ENCODE measurements around the gene KRT6A.
"Not testable (repeated sequence)": the region's sequence is repeated elsewhere in the genome, so short reads cannot be mapped to it uniquely, and the experiment has no call there.

The KRT6A gene

DNA sequence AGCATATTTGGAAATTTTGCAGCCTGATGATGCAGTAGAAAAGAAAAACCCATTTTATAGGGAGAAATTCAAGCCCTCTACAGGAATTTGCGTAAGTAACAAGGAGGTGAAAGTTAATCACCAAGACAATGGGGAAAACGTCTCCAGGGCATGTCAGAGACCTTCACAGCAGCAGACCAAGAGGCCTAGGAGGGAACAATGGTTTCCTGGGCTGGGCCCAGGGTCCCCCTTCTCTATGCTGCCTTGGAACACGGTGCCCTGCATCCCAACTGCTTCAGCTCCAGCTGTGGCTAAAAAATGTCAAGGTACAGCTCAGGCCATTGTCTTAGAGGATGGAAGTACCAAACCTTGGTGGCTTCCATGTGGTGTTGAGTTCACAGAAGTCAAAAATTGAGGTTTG lies 13.0 kb downstream of the KRT6A start:
- DNase-seq (ENCODE audit: insufficient read length) = no peak
- no peak for TF ChIP-seq TAF1 (IDR thresholded peaks at IDR 0.05; ENCODE audit: borderline replicate concordance, low read depth, low read length)
- TF ChIP-seq POLR2AphosphoS5 (IDR thresholded peaks at IDR 0.05; ENCODE audit: low read depth, low read length) = no peak
- no peak for TF ChIP-seq POLR2A (IDR thresholded peaks at IDR 0.05; ENCODE audit: low read depth, low read length)
- no peak for FAIRE-seq

DNA sequence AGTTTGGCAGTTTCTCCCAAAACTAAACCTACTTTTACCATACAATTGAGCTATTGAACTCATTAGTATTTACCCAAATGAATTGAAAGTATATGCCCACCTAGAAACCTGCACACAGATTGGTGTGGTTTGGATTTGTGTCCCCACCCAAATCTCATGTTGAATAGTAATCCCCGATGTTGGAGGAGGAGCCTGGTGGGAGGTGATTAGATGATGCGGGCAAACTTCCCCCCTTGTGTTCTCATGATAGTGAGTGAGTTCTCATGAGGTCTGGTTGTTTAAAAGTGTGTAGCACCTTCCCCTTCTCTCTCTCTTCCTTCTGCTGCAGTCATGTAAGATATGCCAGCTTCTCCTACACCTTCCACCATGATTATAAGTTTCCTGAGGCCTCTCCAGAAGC lies 15.4 kb downstream of the KRT6A start:
- no peak for FAIRE-seq
- TF ChIP-seq POLR2A (IDR thresholded peaks at IDR 0.05; ENCODE audit: low read depth, low read length) (no peak), POLR2AphosphoS5 (IDR thresholded peaks at IDR 0.05; ENCODE audit: low read depth, low read length) (no peak), TAF1 (IDR thresholded peaks at IDR 0.05; ENCODE audit: borderline replicate concordance, low read depth, low read length) (no peak)
- no peak for DNase-seq (ENCODE audit: insufficient read length)

DNA sequence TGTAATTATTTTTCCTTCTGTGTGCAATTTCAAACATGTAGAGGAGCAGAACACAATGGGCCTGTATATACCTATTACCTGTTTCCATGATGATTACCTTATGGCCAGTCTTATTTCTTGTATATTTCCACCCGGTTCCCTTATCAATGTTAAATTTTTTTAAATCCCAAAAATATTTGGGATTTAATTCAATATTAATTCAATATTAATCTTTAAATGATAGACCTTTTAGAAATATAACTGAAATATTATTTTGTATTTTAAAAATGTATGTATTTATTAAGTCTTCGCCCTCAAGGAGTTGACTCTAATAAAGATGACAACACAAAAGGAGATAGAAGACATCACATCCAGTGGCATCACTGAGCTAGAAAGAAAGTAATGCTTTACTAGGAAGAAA lies 18.8 kb downstream of the KRT6A start:
- TF ChIP-seq POLR2AphosphoS5 (IDR thresholded peaks at IDR 0.05; ENCODE audit: low read depth, low read length) (no peak), TAF1 (IDR thresholded peaks at IDR 0.05; ENCODE audit: borderline replicate concordance, low read depth, low read length) (no peak), POLR2A (IDR thresholded peaks at IDR 0.05; ENCODE audit: low read depth, low read length) (no peak)
- FAIRE-seq = no peak
- no peak for DNase-seq (ENCODE audit: insufficient read length)

DNA sequence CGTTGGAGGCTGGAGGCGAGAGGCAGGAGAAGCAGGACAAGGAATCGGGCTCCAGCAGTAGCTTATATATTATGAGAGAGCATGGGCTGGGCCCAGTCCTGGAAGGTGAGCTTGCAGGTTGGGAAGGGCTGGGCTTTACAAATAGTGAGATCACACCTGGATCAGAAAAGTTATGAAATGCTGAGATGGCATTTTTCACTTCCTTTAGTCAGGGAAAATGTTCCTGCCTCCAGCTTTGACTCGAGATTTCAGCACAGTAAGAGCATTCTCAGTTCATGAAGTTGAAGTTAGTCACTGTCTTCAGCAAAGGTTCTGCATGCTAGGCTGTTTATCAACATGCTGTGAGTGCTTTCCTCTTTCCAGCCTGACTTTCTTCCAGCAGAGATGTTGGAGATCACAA lies 19.3 kb downstream of the KRT6A start, which contains the start of gene KRT6C:
Gene KRT6C, minus strand, starts transcription at position 38 of the 400 bp plus-strand sequence. CDS start 68 bp downstream, outside the sequence.
- TF ChIP-seq POLR2A (IDR thresholded peaks at IDR 0.05; ENCODE audit: low read depth, low read length) = no peak
- TF ChIP-seq TAF1 (IDR thresholded peaks at IDR 0.05; ENCODE audit: borderline replicate concordance, low read depth, low read length) = no peak
- TF ChIP-seq POLR2AphosphoS5 (IDR thresholded peaks at IDR 0.05; ENCODE audit: low read depth, low read length) = no peak
- DNase-seq (ENCODE audit: insufficient read length) (no peak), FAIRE-seq (no peak)

DNA sequence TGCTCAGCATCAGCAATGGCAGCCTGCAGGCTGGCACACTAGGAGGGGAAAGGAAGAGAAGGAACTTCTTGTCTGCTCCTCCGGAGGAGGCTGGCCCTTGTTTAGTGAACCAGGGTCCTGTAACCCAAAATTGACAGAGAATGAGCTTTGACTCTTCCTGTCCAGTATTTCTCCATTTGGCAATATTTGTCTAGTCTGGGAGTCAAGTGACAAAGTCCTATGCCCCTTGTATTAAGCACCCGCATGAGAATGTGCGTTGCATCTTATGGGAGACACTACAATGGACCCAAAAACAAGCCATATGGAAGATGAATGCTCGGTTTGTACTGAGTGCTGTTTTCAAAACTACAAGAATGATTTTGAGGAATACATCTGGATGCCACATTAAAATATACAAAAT lies 23.2 kb downstream of the KRT6A start:
- no peak for FAIRE-seq
- no peak for DNase-seq (ENCODE audit: insufficient read length)
- TF ChIP-seq POLR2AphosphoS5 (IDR thresholded peaks at IDR 0.05; ENCODE audit: low read depth, low read length) (no peak), POLR2A (IDR thresholded peaks at IDR 0.05; ENCODE audit: low read depth, low read length) (no peak), TAF1 (IDR thresholded peaks at IDR 0.05; ENCODE audit: borderline replicate concordance, low read depth, low read length) (no peak)

DNA sequence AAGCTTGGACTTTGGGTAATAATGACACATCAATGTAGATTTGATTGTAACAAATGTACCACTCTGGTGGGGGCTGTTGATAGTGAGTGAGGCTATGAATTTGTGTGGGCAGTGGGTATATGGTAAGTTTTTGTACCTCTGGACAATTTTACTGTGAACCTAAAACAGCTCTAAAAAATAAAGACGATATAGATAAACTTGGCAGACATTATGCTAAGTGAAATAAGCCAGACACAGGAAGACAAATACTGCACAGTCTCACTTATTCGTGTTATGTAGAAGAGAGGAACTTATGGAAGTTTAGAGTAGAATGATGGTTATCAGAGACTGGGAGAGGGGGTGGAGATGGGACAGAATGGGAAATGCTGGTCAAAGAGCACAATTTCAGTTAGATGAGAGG lies 28.2 kb downstream of the KRT6A start:
- no peak for FAIRE-seq
- no peak for DNase-seq (ENCODE audit: insufficient read length)
- TF ChIP-seq TAF1 (IDR thresholded peaks at IDR 0.05; ENCODE audit: borderline replicate concordance, low read depth, low read length) (no peak), POLR2AphosphoS5 (IDR thresholded peaks at IDR 0.05; ENCODE audit: low read depth, low read length) (no peak), POLR2A (IDR thresholded peaks at IDR 0.05; ENCODE audit: low read depth, low read length) (no peak)

DNA sequence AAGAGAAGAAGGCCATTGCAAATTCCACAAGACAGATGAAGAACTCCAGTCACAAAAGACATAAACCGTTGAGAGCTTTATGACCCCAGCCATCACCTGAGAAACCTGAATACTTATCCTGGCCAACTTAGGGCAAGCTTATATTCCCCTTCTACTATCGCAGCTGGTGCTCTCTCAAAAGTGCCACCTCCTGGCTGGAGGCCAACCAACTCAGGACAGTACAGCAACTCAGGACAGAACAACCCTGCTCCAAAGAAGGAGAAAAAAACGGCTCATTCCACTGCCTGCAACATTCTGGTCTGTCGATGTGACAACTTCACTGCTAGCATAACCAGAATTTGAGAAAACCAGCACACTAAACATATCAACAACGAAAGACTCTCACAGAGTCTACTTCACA lies 31.4 kb downstream of the KRT6A start:
- TF ChIP-seq TAF1 (IDR thresholded peaks at IDR 0.05; ENCODE audit: borderline replicate concordance, low read depth, low read length) (no peak), POLR2A (IDR thresholded peaks at IDR 0.05; ENCODE audit: low read depth, low read length) (no peak), POLR2AphosphoS5 (IDR thresholded peaks at IDR 0.05; ENCODE audit: low read depth, low read length) (no peak)
- FAIRE-seq = no peak
- no peak for DNase-seq (ENCODE audit: insufficient read length)

DNA sequence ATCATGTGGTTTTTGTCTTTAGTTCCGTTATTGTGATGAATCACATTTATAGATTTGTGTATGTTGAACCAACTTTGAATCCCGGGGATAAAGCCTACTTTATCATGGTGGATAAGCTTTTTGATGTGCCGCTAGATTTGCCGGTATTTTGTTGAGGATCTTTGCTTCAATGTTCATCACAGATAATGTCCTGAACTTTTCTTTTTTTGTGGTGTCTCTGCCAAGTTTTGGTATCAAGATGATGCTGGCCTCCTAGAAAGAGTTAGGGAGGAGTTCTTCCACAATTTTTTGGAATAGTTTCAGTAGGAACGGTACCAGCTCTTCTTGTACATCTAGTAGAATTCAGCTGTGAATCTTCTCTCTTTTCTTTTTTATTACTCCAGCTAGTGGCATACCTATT lies 34.2 kb downstream of the KRT6A start:
- DNase-seq (ENCODE audit: insufficient read length) (no peak), FAIRE-seq (no peak)
- no peak for TF ChIP-seq TAF1 (IDR thresholded peaks at IDR 0.05; ENCODE audit: borderline replicate concordance, low read depth, low read length)
- TF ChIP-seq POLR2AphosphoS5 (IDR thresholded peaks at IDR 0.05; ENCODE audit: low read depth, low read length) = no peak
- TF ChIP-seq POLR2A (IDR thresholded peaks at IDR 0.05; ENCODE audit: low read depth, low read length) = no peak

DNA sequence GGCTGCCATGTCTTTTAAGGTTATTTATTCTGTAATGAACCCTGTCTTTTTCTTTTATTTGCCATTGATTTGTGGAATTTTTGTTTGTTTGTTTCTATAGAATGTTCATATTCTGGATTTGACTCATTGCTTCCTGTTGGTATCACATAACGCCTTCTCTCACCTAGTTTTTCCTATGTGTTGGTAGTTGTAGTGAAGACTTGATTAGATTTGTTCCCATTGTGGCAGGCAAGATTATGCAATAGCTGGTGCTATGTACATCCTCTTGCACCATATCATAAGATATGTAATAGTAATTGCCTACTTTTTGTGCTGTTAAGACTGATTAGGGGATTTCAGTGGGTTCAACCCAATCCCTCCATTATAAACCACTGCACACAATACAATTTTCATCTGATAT lies 37.2 kb downstream of the KRT6A start:
- no peak for TF ChIP-seq POLR2A (IDR thresholded peaks at IDR 0.05; ENCODE audit: low read depth, low read length)
- no peak for TF ChIP-seq TAF1 (IDR thresholded peaks at IDR 0.05; ENCODE audit: borderline replicate concordance, low read depth, low read length)
- TF ChIP-seq POLR2AphosphoS5 (IDR thresholded peaks at IDR 0.05; ENCODE audit: low read depth, low read length) = no peak
- DNase-seq (ENCODE audit: insufficient read length) = no peak
- FAIRE-seq = no peak

DNA sequence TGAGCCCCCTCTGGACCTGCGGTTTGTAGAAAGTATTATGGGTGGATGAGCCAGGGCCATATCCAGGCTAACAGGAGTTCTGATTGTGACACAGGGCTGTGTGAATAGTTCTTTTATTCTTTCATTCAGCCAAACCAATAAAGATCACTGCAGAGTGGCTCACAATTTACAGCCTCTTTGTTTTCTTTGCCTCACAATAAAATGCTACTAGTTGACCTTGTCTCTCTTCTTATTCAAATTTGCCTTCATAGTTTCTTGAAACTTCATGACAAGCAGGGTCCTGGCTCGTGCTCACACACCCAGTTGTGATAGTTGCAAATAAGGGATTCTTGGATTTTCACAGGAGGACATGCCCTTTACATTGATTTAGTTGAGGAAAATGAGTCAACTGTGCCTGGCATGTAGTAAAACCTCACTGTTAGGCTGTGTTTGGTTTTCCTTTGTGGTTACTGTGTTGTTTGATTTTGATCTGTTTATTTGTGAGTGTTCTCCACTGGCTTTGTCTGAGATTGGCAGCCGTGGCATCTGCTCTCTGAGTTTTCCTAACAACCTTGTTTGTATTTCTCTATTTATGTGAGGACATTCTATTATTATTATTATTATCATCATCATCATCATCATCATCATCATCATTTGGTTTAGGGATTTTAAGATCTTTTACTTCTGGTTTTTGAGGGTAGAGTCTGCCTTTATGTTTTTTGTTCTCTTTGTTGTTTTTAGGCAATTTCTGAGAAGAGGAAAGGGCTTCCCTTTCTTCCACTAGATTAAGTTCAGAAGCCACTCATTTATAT lies 38.5 kb downstream of the KRT6A start:
- TF ChIP-seq TAF1 (IDR thresholded peaks at IDR 0.05; ENCODE audit: borderline replicate concordance, low read depth, low read length) (no peak), POLR2AphosphoS5 (IDR thresholded peaks at IDR 0.05; ENCODE audit: low read depth, low read length) (no peak), POLR2A (IDR thresholded peaks at IDR 0.05; ENCODE audit: low read depth, low read length) (no peak)
- DNase-seq (ENCODE audit: insufficient read length) (no peak), FAIRE-seq (no peak)

DNA sequence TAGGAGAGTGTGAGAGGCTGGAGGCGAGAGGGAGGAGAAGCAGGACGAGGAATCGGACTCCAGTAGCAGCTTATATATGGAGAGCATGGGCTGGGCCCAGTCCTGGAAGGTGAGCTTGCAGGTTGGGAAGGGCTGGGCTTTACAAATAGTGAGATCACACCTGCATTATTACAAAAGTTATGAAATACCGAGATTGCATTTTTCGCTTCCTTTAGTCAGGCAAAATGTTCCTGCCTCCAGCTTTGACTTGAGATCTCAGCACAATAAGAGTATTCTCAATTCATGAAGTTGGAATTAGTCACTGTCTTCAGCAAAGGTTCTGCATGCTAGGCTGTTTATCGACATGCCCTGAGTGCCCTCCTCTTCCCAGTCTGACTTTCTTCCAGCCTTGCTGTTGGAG lies 41.0 kb downstream of the KRT6A start, which contains the start of gene KRT6B:
Gene KRT6B, minus strand, starts transcription at position 46 of the 400 bp plus-strand sequence. CDS start 68 bp downstream, outside the sequence.
- no peak for DNase-seq (ENCODE audit: insufficient read length)
- no peak for TF ChIP-seq TAF1 (IDR thresholded peaks at IDR 0.05; ENCODE audit: borderline replicate concordance, low read depth, low read length)
- TF ChIP-seq POLR2AphosphoS5 (IDR thresholded peaks at IDR 0.05; ENCODE audit: low read depth, low read length) = no peak
- TF ChIP-seq POLR2A (IDR thresholded peaks at IDR 0.05; ENCODE audit: low read depth, low read length) = no peak
- no peak for FAIRE-seq

DNA sequence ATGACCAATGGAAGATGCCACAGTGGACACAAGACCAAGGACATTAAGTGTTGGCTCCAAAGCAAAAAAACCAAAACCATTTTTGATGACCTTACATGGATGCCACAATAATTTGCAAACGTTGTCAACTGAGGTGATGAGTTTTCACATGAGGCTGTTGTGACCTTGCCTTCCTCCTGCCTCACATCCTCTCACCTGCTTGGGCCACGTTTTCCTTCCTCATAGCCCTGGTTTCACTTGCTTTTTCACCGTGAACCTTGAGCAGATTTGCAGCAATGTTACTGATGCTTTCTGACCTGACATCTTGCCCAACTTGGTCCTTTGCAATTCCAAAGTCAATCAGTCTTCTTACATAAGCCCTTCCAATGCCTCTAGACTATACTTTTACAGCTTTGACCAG lies 44.8 kb downstream of the KRT6A start:
- FAIRE-seq (no peak), DNase-seq (ENCODE audit: insufficient read length) (no peak)
- TF ChIP-seq TAF1 (IDR thresholded peaks at IDR 0.05; ENCODE audit: borderline replicate concordance, low read depth, low read length) = no peak
- no peak for TF ChIP-seq POLR2A (IDR thresholded peaks at IDR 0.05; ENCODE audit: low read depth, low read length)
- TF ChIP-seq POLR2AphosphoS5 (IDR thresholded peaks at IDR 0.05; ENCODE audit: low read depth, low read length) = no peak

DNA sequence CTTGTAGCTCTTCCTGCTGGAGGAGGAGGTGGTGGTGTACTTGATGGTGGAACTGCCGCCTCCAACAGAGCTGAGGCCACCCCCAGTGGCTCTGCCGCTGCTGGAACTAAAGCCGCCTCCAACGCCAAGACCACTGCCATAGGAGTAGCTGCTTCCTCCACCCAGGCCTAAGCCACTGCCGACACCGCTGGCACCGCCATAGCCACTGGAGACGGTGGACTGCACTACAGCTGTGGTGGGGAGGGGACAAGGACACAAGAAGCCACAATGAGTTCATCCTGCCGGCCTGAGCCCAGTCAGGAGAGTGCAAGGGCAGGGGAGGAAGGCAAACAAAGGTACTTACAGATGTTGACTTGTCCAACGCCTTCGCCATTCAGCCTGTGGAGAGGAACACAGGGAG lies 45.9 kb downstream of the KRT6A start:
- not testable (repeated sequence) for DNase-seq (ENCODE audit: insufficient read length); FAIRE-seq

Data from GM12892 (cell line).